ENCODE results near the gene IL1R1. TPM values are rescaled to one million over a fixed set of nuclear protein-coding genes. Genes with fewer than 3 reads are reported as not detected.

IL1R1 gene
- polyA plus RNA-seq, 3 donors = 1.8 to 2.7 (median 2.6) TPM

GRCh38 chr2:102179061-102179460 lies 36.5 kb downstream of the IL1R1 start:
- H3K27ac Mint-ChIP-seq = no peak overlapping the region
- no peaks in the 10 kb centered on the region for H3K27me3 ChIP-seq (ENCODE audit: control insufficient read depth in 2 of 2, insufficient read depth in 2 of 2, low read length in 2 of 2)
- no peak overlapping the region for H3K4me3 Mint-ChIP-seq
- no peaks in the 10 kb centered on the region for H4K20me1 ChIP-seq (ENCODE audit: insufficient read depth, low read length)
- intact Hi-C loops (cut with micrococcal nuclease) = no loop called here
- H3K9ac ChIP-seq (ENCODE audit: insufficient read depth, low read length, poor library complexity, severe bottlenecking) = no peak overlapping the region
- H3K4me2 ChIP-seq (replicated peaks; ENCODE audit: extremely low read depth, low read length, poor library complexity, severe bottlenecking) = no peak overlapping the region
- no peak overlapping the region for H3K27ac ChIP-seq (ENCODE audit: low read depth in 1 of 2, low read length in 2 of 2)
- peaks cover 0 to 2% (median 0%) of the 10 kb centered on the region in 7 donors for H3K9me3 Mint-ChIP-seq
- peaks cover 7 to 8% of the 10 kb centered on the region in 2 donors for H3K36me3 Mint-ChIP-seq
- WGBS (ENCODE audit: insufficient coverage) = no CpG with 5 or more reads among the region's 3 CpGs
- H3K9me3 ChIP-seq (replicated peaks in 1 of 2; ENCODE audit: control insufficient read depth in 1 of 2, insufficient read depth in 1 of 2, low read length in 2 of 2) = no peaks in the 10 kb centered on the region
- H3K4me1 ChIP-seq (ENCODE audit: control insufficient read depth in 1 of 2, insufficient read depth in 2 of 2, low read length in 2 of 2) = no peaks in the 10 kb centered on the region
- TF ChIP-seq CTCF (IDR thresholded peaks at IDR 0.05) = no peak
- no peaks in the 10 kb centered on the region for H3K79me2 ChIP-seq (ENCODE audit: insufficient read depth, low read length)
- H3K4me1 Mint-ChIP-seq = peaks cover 7% of the 10 kb centered on the region
- no peak overlapping the region for H2AFZ ChIP-seq (ENCODE audit: insufficient read depth, low read depth, low read length, poor library complexity, severe bottlenecking)
- DNase-seq = no peak
- peaks cover 2 to 6% (median 2%) of the 10 kb centered on the region in 3 donors for H3K27me3 Mint-ChIP-seq (ENCODE audit: low read depth in 3 of 3)
- no peaks in the 10 kb centered on the region for H3K36me3 ChIP-seq (replicated peaks in 1 of 2; ENCODE audit: control insufficient read depth in 1 of 2, insufficient read depth in 2 of 2, low read length in 2 of 2)
- H3K4me3 ChIP-seq (replicated peaks in 1 of 3; ENCODE audit: low read depth in 2 of 3, low read length in 3 of 3) = no peak overlapping the region

- no peak for DNase-seq
- no peaks in the 10 kb centered on the region for H3K9me3 ChIP-seq (replicated peaks in 1 of 2; ENCODE audit: control insufficient read depth in 1 of 2, insufficient read depth in 1 of 2, low read length in 2 of 2)
- H3K79me2 ChIP-seq (ENCODE audit: insufficient read depth, low read length) = no peaks in the 10 kb centered on the region
- no peak overlapping the region for H3K4me2 ChIP-seq (replicated peaks; ENCODE audit: extremely low read depth, low read length, poor library complexity, severe bottlenecking)
- Mint-ChIP-seq H3K27me3 (ENCODE audit: low read depth in 3 of 3) (peaks cover 2 to 6% (median 2%) of the 10 kb centered on the region in 3 donors), H3K4me3 (no peak overlapping the region), H3K4me1 (peaks cover 7% of the 10 kb centered on the region), H3K36me3 (peaks cover 6 to 7% of the 10 kb centered on the region in 2 donors), H3K9me3 (peaks cover 0 to 2% (median 0%) of the 10 kb centered on the region in 7 donors), H3K27ac (no peak overlapping the region)
- no peaks in the 10 kb centered on the region for H4K20me1 ChIP-seq (ENCODE audit: insufficient read depth, low read length)
- intact Hi-C loops (cut with micrococcal nuclease) = no loop called here
- no peaks in the 10 kb centered on the region for H3K36me3 ChIP-seq (replicated peaks in 1 of 2; ENCODE audit: control insufficient read depth in 1 of 2, insufficient read depth in 2 of 2, low read length in 2 of 2)
- H3K9ac ChIP-seq (ENCODE audit: insufficient read depth, low read length, poor library complexity, severe bottlenecking) = no peak overlapping the region
- no peaks in the 10 kb centered on the region for H3K4me1 ChIP-seq (ENCODE audit: control insufficient read depth in 1 of 2, insufficient read depth in 2 of 2, low read length in 2 of 2)
- no peaks in the 10 kb centered on the region for H3K27me3 ChIP-seq (ENCODE audit: control insufficient read depth in 2 of 2, insufficient read depth in 2 of 2, low read length in 2 of 2)
- H2AFZ ChIP-seq (ENCODE audit: insufficient read depth, low read depth, low read length, poor library complexity, severe bottlenecking) = no peak overlapping the region
- H3K4me3 ChIP-seq (replicated peaks in 1 of 3; ENCODE audit: low read depth in 2 of 3, low read length in 3 of 3) = no peak overlapping the region
- no peak for TF ChIP-seq CTCF (IDR thresholded peaks at IDR 0.05)
- WGBS (ENCODE audit: insufficient coverage) = no CpG with 5 or more reads among the region's 2 CpGs
- H3K27ac ChIP-seq (ENCODE audit: low read depth in 1 of 2, low read length in 2 of 2) = no peak overlapping the region
These were observed 37.5 kb downstream of the IL1R1 start for GRCh38 chr2:102179788-102180686.

Measured in CD14-positive monocyte (primary cell).